Naive thymus-derived CD4-positive, alpha-beta T cell (primary cell): ENCODE data around the gene SLC36A2. TPM values are rescaled to one million over a fixed set of nuclear protein-coding genes. Genes with fewer than 3 reads are reported as not detected.

Source experiments
- ATAC-seq: fragments of 150-1000 bp; cut with Tn5 transposase; 2 replicates; pipeline ENCODE4 v1.10.0; 2021; ENCODE audit warnings: mild to moderate bottlenecking, moderate library complexity
- CTCF ChIA-PET: fragments of 350-600 bp; sonication (Branson Sonifier 250); formaldehyde crosslinking; loops from one replicate; lab custom pipeline; 2021; ENCODE audit warnings: antibody characterized with exemption; lab: Charles Lee
- POLR2A ChIA-PET: fragments of 350-600 bp; sonication (Branson Sonifier 250); formaldehyde crosslinking; loops from one replicate; lab custom pipeline; 2021; ENCODE audit warnings: antibody characterized with exemption, inconsistent platforms; lab: Charles Lee
- DNase-seq, 9 donors: peaks; one replicate each; pipeline versions ENCODE4 v3.0.0 to v3.0.0-alpha.2; 2020 to 2022; ENCODE audit warnings: mixed read lengths in 1 of 9
- H3K27ac ChIP-seq: one replicate; pipeline ENCODE4 v1.7.0; 2013; ENCODE audit warnings: mild to moderate bottlenecking, low read depth, low read length, moderate library complexity
- H3K27me3 ChIP-seq, 2 donors: one replicate each; pipeline ENCODE4 v1.7.0; 2013; ENCODE audit warnings: low read length in 2 of 2, mild to moderate bottlenecking in 2 of 2, moderate library complexity in 2 of 2; ENCODE audit not compliant: control insufficient read depth in 2 of 2, insufficient read depth in 2 of 2
- H3K36me3 ChIP-seq, 3 experiments: 1 replicate in 2 of 3; 2 replicates in 1 of 3; pipeline ENCODE4 v1.7.0; 2013; ENCODE audit warnings: low read length in 3 of 3, mild to moderate bottlenecking in 3 of 3, moderate library complexity in 1 of 3; ENCODE audit not compliant: insufficient read depth in 3 of 3, control insufficient read depth in 2 of 3
- H3K4me1 ChIP-seq, 2 donors: one replicate each; pipeline ENCODE4 v1.7.0; 2013; ENCODE audit warnings: low read length in 2 of 2, mild to moderate bottlenecking in 2 of 2, moderate library complexity in 1 of 2; ENCODE audit not compliant: control insufficient read depth in 2 of 2, insufficient read depth in 2 of 2
- H3K4me3 ChIP-seq: 2 replicates; pipeline ENCODE4 v1.7.0; 2013; ENCODE audit warnings: mild to moderate bottlenecking, low read length
- H3K9me3 ChIP-seq, 3 experiments: 1 replicate in 2 of 3; 2 replicates in 1 of 3; pipeline ENCODE4 v1.7.0; 2013; ENCODE audit warnings: low read length in 3 of 3; ENCODE audit not compliant: control insufficient read depth in 2 of 3
- H3K27ac Mint-ChIP-seq, 9 donors: one replicate each; pipeline ENCODE4 v1.8.0; 2020 to 2022; ENCODE audit warnings: mixed read lengths in 9 of 9, mild to moderate bottlenecking in 8 of 9, moderate library complexity in 5 of 9, inconsistent platforms in 2 of 9
- H3K27me3 Mint-ChIP-seq, 5 donors: one replicate each; pipeline ENCODE4 v1.8.0; 2021 to 2022; ENCODE audit warnings: mixed read lengths in 5 of 5, mild to moderate bottlenecking in 1 of 5
- H3K36me3 Mint-ChIP-seq, 5 donors: one replicate each; pipeline ENCODE4 v1.8.0; 2020 to 2022; ENCODE audit warnings: mixed read lengths in 5 of 5, mild to moderate bottlenecking in 3 of 5, inconsistent platforms in 1 of 5
- H3K4me1 Mint-ChIP-seq, 7 donors: one replicate each; pipeline ENCODE4 v1.8.0; 2020 to 2022; ENCODE audit warnings: mixed read lengths in 7 of 7, mild to moderate bottlenecking in 3 of 7, inconsistent platforms in 1 of 7
- H3K4me3 Mint-ChIP-seq, 10 donors: one replicate each; pipeline ENCODE4 v1.8.0; 2020 to 2022; ENCODE audit warnings: mild to moderate bottlenecking in 10 of 10, mixed read lengths in 10 of 10, moderate library complexity in 6 of 10, inconsistent platforms in 2 of 10
- H3K9me3 Mint-ChIP-seq, 11 donors: one replicate each; pipeline ENCODE4 v1.8.0; 2020 to 2022; ENCODE audit warnings: mixed read lengths in 11 of 11, mild to moderate bottlenecking in 4 of 11, inconsistent platforms in 1 of 11, moderate library complexity in 1 of 11
- intact Hi-C, 2 donors: fragments of 100-400 bp; cut with micrococcal nuclease; formaldehyde crosslinking; loops; one replicate each; pipeline ENCODE4 v1.15.1; 2023
- polyA plus RNA-seq, 2 donors: library from polyadenylated mRNA; unstranded; fragments of 300-500 nt; fragmentation: Illumina TruSeq; gene quantifications; one replicate each; pipeline ENCODE4 v1.2.3, GENCODE V29; 2021
- total RNA-seq, 6 experiments: library from RNA in 5 of 6; stranded (reverse) in 5 of 6; gene quantifications; 1 replicate in 5 of 6; 2 replicates in 1 of 6; pipeline ENCODE4 v1.2.3 and lab custom pipeline; 2021 to 2026

The SLC36A2 gene
- total and polyA plus RNA-seq, 7 experiments from 2014 or later, result not detected

DNA sequence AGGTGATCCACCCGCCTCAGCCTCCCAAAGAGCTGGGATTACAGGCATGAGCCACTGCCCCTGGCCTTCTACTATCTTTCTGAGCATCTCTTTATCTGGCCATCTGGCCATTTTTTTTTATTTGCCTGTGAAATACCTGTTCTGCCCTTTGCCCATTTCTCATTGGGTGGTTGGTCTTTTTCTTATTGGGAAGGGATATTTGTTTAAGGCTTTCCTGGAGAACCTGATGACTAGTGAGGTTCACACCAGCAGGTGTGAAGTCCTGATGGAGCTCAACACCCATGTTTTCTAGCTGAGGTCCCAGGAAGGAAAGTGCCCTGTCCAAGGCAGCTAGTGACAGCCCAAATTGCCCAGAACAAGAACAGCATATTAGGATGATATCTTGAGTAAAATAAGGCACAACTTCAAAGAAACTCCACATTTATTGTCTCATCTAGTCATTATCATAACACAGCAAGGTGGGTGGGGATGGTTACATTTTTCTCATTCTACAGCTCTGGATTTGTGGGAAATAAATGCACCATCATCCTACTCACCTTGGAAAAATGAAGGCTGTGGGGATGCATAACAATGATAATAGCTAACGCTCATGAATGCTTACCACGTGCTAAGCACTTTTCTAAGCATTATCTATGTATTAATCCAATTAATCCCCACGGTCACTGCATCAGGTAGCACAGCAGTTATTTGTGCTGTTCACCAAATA, 64.1 kb downstream of the SLC36A2 start:
- Histone ChIP-seq H3K27ac (no peak overlapping the region), H3K9me3 (no peaks in the 10 kb centered on the region), H3K4me1 (no peaks in the 10 kb centered on the region), H3K4me3 (no peak overlapping the region), H3K36me3 (no peaks in the 10 kb centered on the region), H3K27me3 (no peaks in the 10 kb centered on the region)
- H3K27me3 Mint-ChIP-seq, result peaks cover 0 to 13% (median 0%) of the 10 kb centered on the region in 5 donors
- peaks cover 0 to 4% (median 0%) of the 10 kb centered on the region in 5 donors for H3K36me3 Mint-ChIP-seq
- peaks cover 0 to 2% (median 0%) of the 10 kb centered on the region in 7 donors for H3K4me1 Mint-ChIP-seq
- intact Hi-C loops, result no loop called here
- H3K4me3 Mint-ChIP-seq, result no peak overlapping the region
- ChIA-PET CTCF (no interaction called here), POLR2A (no interaction called here)
- ATAC-seq (no peak), DNase-seq (no peak)
- H3K27ac Mint-ChIP-seq, result no peak overlapping the region
- H3K9me3 Mint-ChIP-seq, result no peaks in the 10 kb centered on the region

DNA sequence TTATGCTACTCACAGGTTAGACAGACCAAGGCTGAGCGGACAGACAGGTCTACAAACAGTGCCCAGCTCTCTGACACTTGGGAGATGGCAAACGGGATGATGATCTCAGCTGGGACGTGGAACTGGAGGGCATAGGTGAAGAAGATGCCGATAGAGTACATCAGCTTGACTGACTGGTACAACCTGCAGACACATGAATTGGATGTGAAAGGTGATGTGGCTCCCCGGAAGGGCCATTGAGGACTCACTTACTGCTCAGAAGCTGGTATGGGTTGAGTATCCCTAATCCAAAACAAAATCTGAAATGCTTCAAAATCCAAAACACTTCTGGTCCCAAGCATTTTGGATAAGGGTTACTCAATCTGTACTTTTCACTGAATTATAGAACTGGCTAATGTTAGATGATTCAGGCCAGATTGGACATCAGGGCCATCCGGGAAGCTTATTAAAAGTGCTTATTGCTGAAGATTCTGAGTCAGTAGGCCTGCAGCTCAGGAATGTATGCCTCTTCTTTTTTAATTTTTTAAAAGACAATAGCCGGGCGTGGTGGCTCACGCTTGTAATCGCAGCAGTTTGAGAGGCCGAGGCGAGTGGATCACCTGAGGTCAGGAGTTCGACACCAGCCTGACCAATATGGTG, 66.2 kb downstream of the SLC36A2 start:
- Histone ChIP-seq H3K4me1 (no peaks in the 10 kb centered on the region), H3K36me3 (no peaks in the 10 kb centered on the region), H3K9me3 (no peaks in the 10 kb centered on the region), H3K4me3 (no peak overlapping the region), H3K27ac (no peak overlapping the region), H3K27me3 (no peaks in the 10 kb centered on the region)
- CTCF ChIA-PET, result no interaction called here
- Mint-ChIP-seq H3K27me3 (peaks cover 0 to 15% (median 0%) of the 10 kb centered on the region in 5 donors), H3K4me1 (peaks cover 0 to 2% (median 0%) of the 10 kb centered on the region in 7 donors), H3K27ac (no peak overlapping the region), H3K9me3 (no peaks in the 10 kb centered on the region), H3K36me3 (peaks cover 0 to 8% (median 0%) of the 10 kb centered on the region in 5 donors), H3K4me3 (no peak overlapping the region)
- POLR2A ChIA-PET, result no interaction called here
- intact Hi-C loops, result no loop called here
- DNase-seq (no peak), ATAC-seq (no peak)

DNA sequence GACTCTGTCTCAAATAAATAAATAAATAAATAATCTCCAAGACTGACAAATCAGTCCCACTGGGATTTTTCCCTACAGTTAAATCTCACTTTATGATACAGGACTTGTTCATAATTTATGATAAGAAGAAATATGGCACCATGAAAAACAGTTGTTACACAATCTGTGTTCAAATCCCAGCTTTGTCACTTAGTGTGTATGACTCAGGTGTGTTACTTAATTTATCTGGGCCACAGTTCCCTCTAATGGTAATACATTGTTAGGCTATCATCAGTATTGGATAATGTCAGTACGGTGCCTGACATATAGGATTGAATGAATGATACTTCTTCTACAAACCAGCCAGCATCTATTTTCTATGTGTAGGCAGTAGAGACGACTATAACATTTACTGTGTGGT, 66.9 kb downstream of the SLC36A2 start:
- no peak overlapping the region for H3K4me3 ChIP-seq
- H3K9me3 Mint-ChIP-seq, result no peaks in the 10 kb centered on the region
- H3K27me3 Mint-ChIP-seq, result peaks cover 0 to 17% (median 0%) of the 10 kb centered on the region in 5 donors
- intact Hi-C loops, result no loop called here
- H3K36me3 ChIP-seq, result no peaks in the 10 kb centered on the region
- H3K27ac Mint-ChIP-seq, result no peak overlapping the region
- DNase-seq, result no peak
- H3K27ac ChIP-seq, result no peak overlapping the region
- no peak overlapping the region for H3K4me3 Mint-ChIP-seq
- no peaks in the 10 kb centered on the region for H3K9me3 ChIP-seq
- H3K4me1 ChIP-seq, result no peaks in the 10 kb centered on the region
- H3K4me1 Mint-ChIP-seq, result peaks cover 0 to 2% (median 0%) of the 10 kb centered on the region in 7 donors
- H3K36me3 Mint-ChIP-seq, result peaks cover 0 to 8% (median 0%) of the 10 kb centered on the region in 5 donors
- no peaks in the 10 kb centered on the region for H3K27me3 ChIP-seq
- ATAC-seq, result no peak
- POLR2A ChIA-PET, result no interaction called here
- CTCF ChIA-PET, result no interaction called here

GRCh38 chr5:151278845-151279244, 68.5 kb downstream of the SLC36A2 start:
- Mint-ChIP-seq H3K27ac (no peak overlapping the region), H3K27me3 (peaks cover 0 to 19% (median 0%) of the 10 kb centered on the region in 5 donors), H3K9me3 (no peaks in the 10 kb centered on the region), H3K4me1 (no peaks in the 10 kb centered on the region), H3K36me3 (peaks cover 0 to 8% (median 0%) of the 10 kb centered on the region in 5 donors), H3K4me3 (no peak overlapping the region)
- no peak overlapping the region for H3K4me3 ChIP-seq
- CTCF ChIA-PET, result no interaction called here
- DNase-seq (no peak), ATAC-seq (no peak)
- H3K27ac ChIP-seq, result no peak overlapping the region
- no peaks in the 10 kb centered on the region for H3K36me3 ChIP-seq
- POLR2A ChIA-PET, result no interaction called here
- no peaks in the 10 kb centered on the region for H3K27me3 ChIP-seq
- intact Hi-C loops, result no loop called here
- H3K9me3 ChIP-seq, result no peaks in the 10 kb centered on the region
- no peaks in the 10 kb centered on the region for H3K4me1 ChIP-seq

GRCh38 chr5:151275803-151276202, 71.6 kb downstream of the SLC36A2 start:
- Histone ChIP-seq H3K27me3 (no peaks in the 10 kb centered on the region), H3K27ac (no peak overlapping the region), H3K36me3 (no peaks in the 10 kb centered on the region), H3K4me1 (no peaks in the 10 kb centered on the region), H3K4me3 (no peak overlapping the region), H3K9me3 (no peaks in the 10 kb centered on the region)
- POLR2A ChIA-PET, result interaction anchor here (0.6 to 2.2 kb wide), 2 partner anchors 11 to 24 kb away, joined by 3 to 8 read pairs; no protein-coding TSS in a partner anchor
- ATAC-seq (no peak), DNase-seq (no peak)
- H3K4me1 Mint-ChIP-seq, result no peaks in the 10 kb centered on the region
- H3K4me3 Mint-ChIP-seq, result no peak overlapping the region
- H3K9me3 Mint-ChIP-seq, result no peaks in the 10 kb centered on the region
- CTCF ChIA-PET, result no interaction called here
- H3K27ac Mint-ChIP-seq, result no peak overlapping the region
- intact Hi-C loops, result no loop called here
- H3K27me3 Mint-ChIP-seq, result peaks cover 0 to 16% (median 0%) of the 10 kb centered on the region in 5 donors
- H3K36me3 Mint-ChIP-seq, result peaks cover 0 to 8% (median 0%) of the 10 kb centered on the region in 5 donors

GRCh38 chr5:151274666-151275065, 72.7 kb downstream of the SLC36A2 start:
- Histone ChIP-seq H3K9me3 (no peaks in the 10 kb centered on the region), H3K4me1 (no peaks in the 10 kb centered on the region), H3K36me3 (peaks cover 0 to 2% (median 0%) of the 10 kb centered on the region in 3 experiments), H3K27ac (no peak overlapping the region), H3K4me3 (no peak overlapping the region), H3K27me3 (no peaks in the 10 kb centered on the region)
- Mint-ChIP-seq H3K27ac (no peak overlapping the region), H3K27me3 (peaks cover 0 to 16% (median 0%) of the 10 kb centered on the region in 5 donors), H3K9me3 (no peaks in the 10 kb centered on the region), H3K4me1 (no peaks in the 10 kb centered on the region), H3K4me3 (no peak overlapping the region), H3K36me3 (peaks cover 0 to 4% (median 0%) of the 10 kb centered on the region in 5 donors)
- POLR2A ChIA-PET, result interaction anchor here (2.2 kb wide), 1 partner anchor 10 kb away, joined by 8 read pairs; no protein-coding TSS in a partner anchor
- DNase-seq, result no peak
- CTCF ChIA-PET, result no interaction called here
- no peak for ATAC-seq
- intact Hi-C loops, result no loop called here
